ENCODE measurements around the gene PTCD1. TPM values are rescaled to one million over a fixed set of nuclear protein-coding genes. Genes with fewer than 3 reads are reported as not detected.

PTCD1 gene
- total and polyA plus RNA-seq, 2 of the 8 experiments (the other 6 are each of a cell fraction or from before 2014, with no cell fraction given): 7.5 to 7.6 TPM

- DNase-seq (ENCODE audit: low read depth in 1 of 2, low spot score in 2 of 2) (no peak), FAIRE-seq (no peak)
- Histone ChIP-seq H3K23ac (ENCODE audit: insufficient read length) (no peak overlapping the region), H3K9ac (replicated peaks in 1 of 4; ENCODE audit: extremely low read depth in 1 of 4, low read depth in 3 of 4, low read length in 3 of 4) (no peak overlapping the region), H3K4ac (replicated peaks; ENCODE audit: insufficient read length, low read depth, low read length) (no peak overlapping the region), H4K5ac (ENCODE audit: insufficient read length, low read depth, low read length) (no peak overlapping the region), H3K4me3 (ENCODE audit: extremely low read depth in 1 of 4, insufficient read depth in 2 of 4, low read depth in 3 of 4, low read length in 4 of 4) (no peak overlapping the region), H3K18ac (ENCODE audit: extremely low read depth, low read length) (no peak overlapping the region), H4K20me1 (replicated peaks in 1 of 2; ENCODE audit: control insufficient read depth in 1 of 2, insufficient read depth in 2 of 2, low read length in 2 of 2) (peaks cover 3 to 18% of the 10 kb centered on the region in 2 experiments), H3K56ac (replicated peaks; ENCODE audit: insufficient read length, low read depth, low read length) (no peak overlapping the region), H2BK20ac (ENCODE audit: low read length) (no peak overlapping the region), H3K36me3 (ENCODE audit: control insufficient read depth in 2 of 4, insufficient read depth in 4 of 4, low read length in 3 of 4) (peaks cover 28 to 75% (median 56%) of the 10 kb centered on the region in 4 experiments), H3K4me1 (replicated peaks in 1 of 4; ENCODE audit: control insufficient read depth in 3 of 4, insufficient read depth in 4 of 4, low read length in 3 of 4) (no peaks in the 10 kb centered on the region; a peak in 1 of 7 replicates), H3K9me3 (ENCODE audit: insufficient read depth in 2 of 2, low read depth in 1 of 2, low read length in 1 of 2) (no peaks in the 10 kb centered on the region), H4K91ac (replicated peaks; ENCODE audit: insufficient read length, low read length) (no peak overlapping the region), H3K23me2 (ENCODE audit: low read depth, low read length) (no peaks in the 10 kb centered on the region), H2BK120ac (replicated peaks; ENCODE audit: low read depth, low read length) (no peak overlapping the region), H3K27me3 (replicated peaks in 1 of 4; ENCODE audit: control insufficient read depth in 3 of 4, extremely low read depth in 1 of 4, insufficient read depth in 3 of 4, low read length in 3 of 4) (no peaks in the 10 kb centered on the region; a peak in 1 of 7 replicates), H3K79me2 (ENCODE audit: control insufficient read depth in 1 of 2, insufficient read depth in 2 of 2, low read length in 2 of 2) (no peaks in the 10 kb centered on the region), H4K8ac (ENCODE audit: extremely low read depth, insufficient read depth, low read length) (no peak overlapping the region), H3K4me2 (ENCODE audit: insufficient read depth in 1 of 2, low read depth in 2 of 2, low read length in 2 of 2) (no peak overlapping the region), H2BK5ac (ENCODE audit: low read depth, low read length) (no peak overlapping the region), H3K14ac (ENCODE audit: insufficient read length) (no peak overlapping the region), H2AK5ac (ENCODE audit: low read depth, low read length) (no peak overlapping the region), H2BK12ac (ENCODE audit: low read depth, low read length) (no peak overlapping the region), H2AFZ (ENCODE audit: low read length) (no peak overlapping the region), H3K79me1 (ENCODE audit: low read depth, low read length) (no peaks in the 10 kb centered on the region; the same call in none of the 2 replicates), H2BK15ac (ENCODE audit: low read length) (no peak overlapping the region), H3K27ac (ENCODE audit: low read depth, low read length) (no peak overlapping the region)
- TF ChIP-seq MAX (IDR thresholded peaks at IDR 0.05) (no peak), KDM5A (IDR thresholded peaks at IDR 0.05; ENCODE audit: low read length) (no peak), BRCA1 (IDR thresholded peaks at IDR 0.05; ENCODE audit: low read depth, low read length) (no peak), POLR2AphosphoS5 (IDR thresholded peaks at IDR 0.05; ENCODE audit: low read depth, low read length) (0 out of 2 replicates have a peak, but pooled peaks have one; percentile 0)
- WGBS, 2 experiments (ENCODE audit: extremely low coverage in 1 of 2, insufficient coverage in 1 of 2, insufficient read length in 1 of 2, insufficient replicate concordance in 2 of 2, low coverage in 1 of 2, low lambda C conversion rate in 2 of 2, missing lambda C conversion rate in 1 of 2): 94% methylated on average over 5 of the region's 5 CpGs; no CpG with 5 or more reads in 1 of the 2 experiments
- POLR2A ChIA-PET (ENCODE audit: partially characterized antibody): interaction anchor here (0.6 to 5.1 kb wide), 12 partner anchors 10 to 968 kb away, joined by 3 to 32 read pairs (median 5); partner anchors contain the start of genes BUD31, CPSF4, PDAP1 and PTCD1
- CTCF ChIA-PET (ENCODE audit: partially characterized antibody): interaction anchor here (0.7 to 2.3 kb wide), 6 partner anchors 11 to 265 kb away, joined by 3 to 8 read pairs (median 4); partner anchors contain the start of genes BUD31 and PDAP1
Measured at GRCh38 chr7:99420213-99420612, 18.4 kb downstream of the PTCD1 start.
